Measurements from ENCODE around the gene CCNY.

The CCNY gene

GRCh38 chr10:35463105-35463867 is 127.0 kb downstream of the CCNY start:
- no peak for DNase-seq (ENCODE audit: low spot score)
- Histone ChIP-seq H3K9me3 (ENCODE audit: severe bottlenecking) (no peaks in the 10 kb centered on the region), H3K4me1 (ENCODE audit: insufficient read depth, poor library complexity, severe bottlenecking) (no peaks in the 10 kb centered on the region), H3K4me3 (ENCODE audit: severe bottlenecking) (no peak overlapping the region), H3K27me3 (ENCODE audit: insufficient read depth, poor library complexity, severe bottlenecking) (no peaks in the 10 kb centered on the region), H3K27ac (ENCODE audit: poor library complexity, severe bottlenecking) (no peak overlapping the region), H3K36me3 (ENCODE audit: low read depth) (no peaks in the 10 kb centered on the region)
- ATAC-seq (ENCODE audit: low read depth) = no peak
- TF ChIP-seq, protein P1, sequence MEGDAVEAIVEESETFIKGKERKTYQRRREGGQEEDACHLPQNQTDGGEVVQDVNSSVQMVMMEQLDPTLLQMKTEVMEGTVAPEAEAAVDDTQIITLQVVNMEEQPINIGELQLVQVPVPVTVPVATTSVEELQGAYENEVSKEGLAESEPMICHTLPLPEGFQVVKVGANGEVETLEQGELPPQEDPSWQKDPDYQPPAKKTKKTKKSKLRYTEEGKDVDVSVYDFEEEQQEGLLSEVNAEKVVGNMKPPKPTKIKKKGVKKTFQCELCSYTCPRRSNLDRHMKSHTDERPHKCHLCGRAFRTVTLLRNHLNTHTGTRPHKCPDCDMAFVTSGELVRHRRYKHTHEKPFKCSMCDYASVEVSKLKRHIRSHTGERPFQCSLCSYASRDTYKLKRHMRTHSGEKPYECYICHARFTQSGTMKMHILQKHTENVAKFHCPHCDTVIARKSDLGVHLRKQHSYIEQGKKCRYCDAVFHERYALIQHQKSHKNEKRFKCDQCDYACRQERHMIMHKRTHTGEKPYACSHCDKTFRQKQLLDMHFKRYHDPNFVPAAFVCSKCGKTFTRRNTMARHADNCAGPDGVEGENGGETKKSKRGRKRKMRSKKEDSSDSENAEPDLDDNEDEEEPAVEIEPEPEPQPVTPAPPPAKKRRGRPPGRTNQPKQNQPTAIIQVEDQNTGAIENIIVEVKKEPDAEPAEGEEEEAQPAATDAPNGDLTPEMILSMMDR (IDR thresholded peaks at IDR 0.05; ENCODE audit: poor library complexity, severe bottlenecking) = no peak

DNA sequence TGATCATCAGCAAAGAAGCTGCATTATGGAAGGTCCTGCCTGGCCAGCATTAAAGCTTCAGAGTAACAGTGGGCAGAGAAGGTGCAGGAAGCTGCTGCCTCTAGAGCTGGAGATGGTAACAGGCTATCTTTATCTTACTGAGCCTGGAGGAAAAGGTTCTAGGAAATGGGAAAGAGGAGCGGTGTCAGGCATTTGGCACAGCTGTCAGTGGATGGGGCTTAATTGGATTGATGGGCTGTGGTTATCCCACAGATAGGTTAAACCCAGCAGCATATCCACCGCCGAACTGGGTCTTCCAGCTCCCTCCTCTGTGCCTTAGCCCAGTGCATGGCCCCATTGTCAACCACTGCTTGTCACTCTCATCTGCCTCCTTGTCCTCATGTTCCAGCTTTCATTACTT is 127.6 kb downstream of the CCNY start:
- DNase-seq (ENCODE audit: low spot score) (no peak), ATAC-seq (ENCODE audit: low read depth) (no peak; the same call in 2 of the 3 replicates)
- Histone ChIP-seq H3K4me3 (ENCODE audit: severe bottlenecking) (no peak overlapping the region), H3K27me3 (ENCODE audit: insufficient read depth, poor library complexity, severe bottlenecking) (no peaks in the 10 kb centered on the region), H3K27ac (ENCODE audit: poor library complexity, severe bottlenecking) (no peak overlapping the region), H3K36me3 (ENCODE audit: low read depth) (no peaks in the 10 kb centered on the region), H3K9me3 (ENCODE audit: severe bottlenecking) (no peaks in the 10 kb centered on the region), H3K4me1 (ENCODE audit: insufficient read depth, poor library complexity, severe bottlenecking) (no peaks in the 10 kb centered on the region)
- TF ChIP-seq, protein P1 (IDR thresholded peaks at IDR 0.05; ENCODE audit: poor library complexity, severe bottlenecking) = no peak

GRCh38 chr10:35464825-35465456 is 128.6 kb downstream of the CCNY start:
- no peaks in the 10 kb centered on the region for H3K4me1 ChIP-seq (ENCODE audit: insufficient read depth, poor library complexity, severe bottlenecking)
- H3K36me3 ChIP-seq (ENCODE audit: low read depth) = no peaks in the 10 kb centered on the region
- no peaks in the 10 kb centered on the region for H3K9me3 ChIP-seq (ENCODE audit: severe bottlenecking)
- H3K27me3 ChIP-seq (ENCODE audit: insufficient read depth, poor library complexity, severe bottlenecking) = no peaks in the 10 kb centered on the region
- DNase-seq (ENCODE audit: low spot score) (no peak), ATAC-seq (ENCODE audit: low read depth) (no peak)
- no peak overlapping the region for H3K27ac ChIP-seq (ENCODE audit: poor library complexity, severe bottlenecking)
- TF ChIP-seq, protein P1 (IDR thresholded peaks at IDR 0.05; ENCODE audit: poor library complexity, severe bottlenecking) = no peak
- H3K4me3 ChIP-seq (ENCODE audit: severe bottlenecking) = no peak overlapping the region

- no peaks in the 10 kb centered on the region for H3K9me3 ChIP-seq (ENCODE audit: severe bottlenecking)
- TF ChIP-seq, protein P1 (IDR thresholded peaks at IDR 0.05; ENCODE audit: poor library complexity, severe bottlenecking) = no peak
- H3K36me3 ChIP-seq (ENCODE audit: low read depth) = no peaks in the 10 kb centered on the region
- ATAC-seq (ENCODE audit: low read depth) = no peak
- DNase-seq (ENCODE audit: low spot score) = no peak
- H3K4me3 ChIP-seq (ENCODE audit: severe bottlenecking) = no peak overlapping the region
- no peaks in the 10 kb centered on the region for H3K4me1 ChIP-seq (ENCODE audit: insufficient read depth, poor library complexity, severe bottlenecking)
- no peaks in the 10 kb centered on the region for H3K27me3 ChIP-seq (ENCODE audit: insufficient read depth, poor library complexity, severe bottlenecking)
- no peak overlapping the region for H3K27ac ChIP-seq (ENCODE audit: poor library complexity, severe bottlenecking)
Measured at GRCh38 chr10:35465673-35466072, 129.4 kb downstream of the CCNY start.

- no peak overlapping the region for H3K4me3 ChIP-seq (ENCODE audit: severe bottlenecking)
- no peaks in the 10 kb centered on the region for H3K4me1 ChIP-seq (ENCODE audit: insufficient read depth, poor library complexity, severe bottlenecking)
- ATAC-seq (ENCODE audit: low read depth) (no peak), DNase-seq (ENCODE audit: low spot score) (no peak)
- no peaks in the 10 kb centered on the region for H3K27me3 ChIP-seq (ENCODE audit: insufficient read depth, poor library complexity, severe bottlenecking)
- H3K27ac ChIP-seq (ENCODE audit: poor library complexity, severe bottlenecking) = no peak overlapping the region
- TF ChIP-seq, protein P1 (IDR thresholded peaks at IDR 0.05; ENCODE audit: poor library complexity, severe bottlenecking) = no peak
- H3K36me3 ChIP-seq (ENCODE audit: low read depth) = no peaks in the 10 kb centered on the region
- H3K9me3 ChIP-seq (ENCODE audit: severe bottlenecking) = no peaks in the 10 kb centered on the region
Measured at GRCh38 chr10:35466170-35466569, 129.9 kb downstream of the CCNY start.

All from RWPE2 (cell line).